ENCODE data around the gene MTIF2.
A peak's percentile ranks its signal among the peaks of the same experiment; 100 is the strongest.
"Not testable (repeated sequence)": the region's sequence is repeated elsewhere in the genome, so short reads cannot be mapped to it uniquely, and the experiment has no call there.

Gene MTIF2

DNA sequence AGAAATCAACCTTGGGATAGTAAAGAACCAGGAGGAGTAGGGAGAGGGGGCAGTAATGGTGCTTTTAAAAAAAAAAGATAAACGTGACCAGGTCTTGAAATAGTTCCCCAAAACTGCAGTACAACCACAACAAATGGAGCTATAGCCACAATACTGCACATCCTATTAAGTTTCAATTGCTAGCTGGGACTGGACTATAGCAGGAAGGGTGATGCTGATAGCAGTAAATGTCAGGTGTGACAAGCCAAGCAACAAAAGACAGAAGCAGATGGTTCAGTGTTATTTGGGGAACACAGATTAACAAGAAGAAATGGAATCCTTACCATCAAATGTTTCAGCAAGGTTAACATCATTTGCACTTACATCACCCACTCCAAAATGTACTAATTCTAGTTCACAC lies 26.4 kb downstream of the MTIF2 start:
- no peak for DNase-seq

DNA sequence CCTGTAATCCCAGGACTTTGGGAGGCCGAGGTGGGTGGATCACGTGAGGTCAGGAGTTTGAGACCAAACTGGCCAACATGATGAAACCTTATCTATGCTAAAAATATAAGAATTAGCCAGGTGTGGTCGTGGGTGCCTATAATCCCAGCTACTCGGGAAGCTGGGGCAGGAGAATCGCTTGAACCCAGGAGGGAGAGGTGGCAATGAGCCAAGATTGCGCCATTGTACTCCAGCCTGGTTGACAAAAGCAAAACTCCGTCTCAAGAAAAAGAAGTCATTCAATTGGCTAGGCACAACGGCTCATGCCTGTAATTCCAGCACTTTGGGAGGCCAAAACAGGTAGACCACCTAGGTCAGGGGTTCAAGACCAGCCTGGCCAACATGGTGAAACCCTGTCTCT lies 27.4 kb downstream of the MTIF2 start:
- not testable (repeated sequence) for DNase-seq

DNA sequence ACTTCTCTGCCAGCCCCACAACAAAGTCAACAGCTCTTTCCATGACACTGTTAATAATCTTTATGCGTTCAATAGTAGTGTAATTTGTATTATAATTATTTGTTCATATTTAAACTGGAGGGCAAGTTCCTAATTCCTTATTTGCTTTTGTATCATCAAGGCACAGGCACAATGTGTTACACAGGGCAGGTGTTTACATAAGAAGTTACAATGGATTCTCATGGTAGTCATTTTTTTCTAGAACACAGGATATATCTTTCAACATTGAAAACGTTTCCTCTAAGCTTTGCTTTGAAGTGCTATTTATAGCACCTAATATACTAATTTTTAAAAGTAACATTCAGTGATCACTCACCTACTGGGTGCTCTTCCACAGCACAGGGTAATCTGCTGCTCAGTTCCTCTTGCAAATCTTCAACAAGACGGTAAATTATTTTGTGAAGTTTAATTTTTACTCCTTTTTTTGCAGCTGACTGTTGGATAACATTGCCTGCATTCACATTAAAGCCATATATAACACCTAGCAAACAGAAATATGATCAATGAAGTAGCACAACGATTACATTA lies 29.3 kb downstream of the MTIF2 start:
- no peak for DNase-seq

DNA sequence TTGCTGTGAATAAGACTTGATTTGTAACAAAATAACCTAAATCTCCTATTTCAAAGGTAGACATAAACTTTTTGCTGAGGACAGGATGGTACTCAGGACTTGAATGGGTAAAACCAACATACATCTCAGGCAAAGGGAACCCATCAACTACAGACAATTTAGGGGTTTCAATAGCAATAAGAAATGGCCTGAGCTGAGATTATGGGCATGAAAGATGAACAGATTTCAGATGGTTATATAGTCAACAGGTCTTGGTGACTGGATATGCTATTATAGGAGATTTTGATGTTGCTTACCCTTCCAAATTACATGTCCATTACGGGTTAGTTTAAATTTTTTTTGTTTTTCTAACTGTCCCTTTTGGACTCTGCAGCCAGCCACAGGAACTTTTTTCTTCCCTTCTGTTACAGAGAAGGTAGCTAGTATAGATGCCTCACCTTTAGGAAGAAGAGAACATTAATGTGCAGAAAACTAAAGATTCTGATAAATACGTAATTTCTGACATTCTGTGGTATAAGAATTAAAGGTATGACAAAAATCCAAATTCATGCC lies 32.0 kb downstream of the MTIF2 start:
- no peak for DNase-seq

DNA sequence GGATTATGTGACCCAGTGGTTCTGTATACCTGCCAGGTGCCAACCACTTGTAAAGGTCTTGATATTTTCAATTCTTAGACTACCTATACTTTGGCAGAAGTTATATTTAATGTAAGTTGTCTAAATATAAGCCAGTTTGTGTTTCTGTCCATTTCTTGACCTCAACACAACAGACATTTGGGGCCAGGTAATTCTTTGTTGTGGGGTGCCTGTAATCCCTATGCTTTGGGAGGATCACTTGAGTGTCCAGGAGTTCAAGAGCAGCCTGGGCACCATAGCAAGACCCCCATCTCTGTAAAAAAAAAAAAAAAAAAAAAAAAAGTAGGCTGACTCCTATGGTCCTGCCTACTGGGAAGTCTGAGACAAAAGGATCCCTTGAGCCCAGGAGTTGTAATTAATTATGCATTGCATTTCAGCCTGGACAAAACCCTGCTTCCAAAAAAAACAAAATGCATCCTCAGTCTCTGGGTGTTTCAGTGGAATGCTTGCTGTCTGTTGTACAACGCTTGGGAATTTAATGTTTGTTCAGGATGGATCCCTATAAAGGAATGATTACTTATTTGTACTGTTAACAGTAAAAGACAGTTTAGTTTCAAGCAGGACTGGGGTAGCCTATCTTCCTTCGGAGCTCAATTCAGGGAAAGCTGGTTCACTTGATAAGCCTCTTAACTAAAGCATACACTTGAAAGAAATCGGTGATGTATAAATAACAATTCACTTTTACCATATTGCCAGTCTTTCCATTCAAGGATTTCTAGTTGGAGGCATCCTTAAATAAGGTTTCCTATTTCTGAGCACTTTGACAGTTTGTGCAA lies 33.1 kb downstream of the MTIF2 start:
- DNase-seq = no peak

DNA sequence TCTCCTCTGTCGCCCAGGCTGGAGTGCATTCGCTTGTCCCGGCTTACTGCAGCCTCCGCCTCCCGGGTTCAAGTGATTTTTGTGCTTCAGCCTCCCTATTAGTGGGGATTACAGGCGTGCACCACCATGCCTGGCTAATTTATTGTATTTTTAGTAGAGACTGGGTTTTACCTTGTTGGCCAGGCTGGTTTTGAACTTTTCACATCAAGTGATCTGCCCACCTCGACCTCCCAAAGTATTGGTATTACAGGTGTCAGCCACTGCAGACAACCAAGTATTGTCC lies 35.4 kb downstream of the MTIF2 start:
- DNase-seq = no peak

DNA sequence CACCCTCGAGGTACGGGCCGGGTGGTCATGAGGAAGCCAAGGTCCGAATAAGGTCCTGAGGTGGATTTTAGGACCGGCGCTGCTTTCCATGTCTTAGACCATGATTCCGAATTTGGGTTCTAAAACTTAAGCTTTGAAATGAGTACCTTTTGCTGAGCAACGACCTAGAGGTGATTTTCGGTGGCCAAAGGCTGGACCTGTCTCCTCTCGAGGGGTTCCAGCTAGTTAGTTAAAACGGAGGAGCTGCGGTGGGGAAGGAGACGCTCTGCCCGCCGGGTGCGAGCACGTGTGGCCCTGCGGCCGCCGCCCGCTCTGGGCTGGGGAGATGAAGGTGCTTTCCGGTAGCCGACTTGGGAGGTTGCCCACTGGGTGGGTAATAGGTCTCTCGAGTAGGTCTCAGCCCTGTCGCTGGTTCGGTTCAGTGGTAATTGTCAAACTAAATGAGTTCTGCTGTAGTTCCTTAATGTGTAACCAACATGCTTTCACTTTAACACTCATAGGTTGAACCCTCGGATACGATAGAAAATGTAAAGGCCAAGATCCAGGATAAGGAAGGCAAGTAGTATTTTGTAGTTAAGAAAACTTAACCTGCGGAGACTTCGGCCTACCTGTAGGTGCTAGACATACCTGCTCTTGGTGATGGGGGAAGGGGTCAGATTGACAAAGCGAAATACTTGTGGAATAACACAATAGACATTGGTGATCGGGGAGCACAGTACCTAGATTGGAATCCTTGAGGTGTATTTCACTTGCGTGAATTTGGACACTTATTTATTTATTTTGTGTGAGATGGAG lies 36.0 kb downstream of the MTIF2 start:
- peak; percentile 86 for DNase-seq

DNA sequence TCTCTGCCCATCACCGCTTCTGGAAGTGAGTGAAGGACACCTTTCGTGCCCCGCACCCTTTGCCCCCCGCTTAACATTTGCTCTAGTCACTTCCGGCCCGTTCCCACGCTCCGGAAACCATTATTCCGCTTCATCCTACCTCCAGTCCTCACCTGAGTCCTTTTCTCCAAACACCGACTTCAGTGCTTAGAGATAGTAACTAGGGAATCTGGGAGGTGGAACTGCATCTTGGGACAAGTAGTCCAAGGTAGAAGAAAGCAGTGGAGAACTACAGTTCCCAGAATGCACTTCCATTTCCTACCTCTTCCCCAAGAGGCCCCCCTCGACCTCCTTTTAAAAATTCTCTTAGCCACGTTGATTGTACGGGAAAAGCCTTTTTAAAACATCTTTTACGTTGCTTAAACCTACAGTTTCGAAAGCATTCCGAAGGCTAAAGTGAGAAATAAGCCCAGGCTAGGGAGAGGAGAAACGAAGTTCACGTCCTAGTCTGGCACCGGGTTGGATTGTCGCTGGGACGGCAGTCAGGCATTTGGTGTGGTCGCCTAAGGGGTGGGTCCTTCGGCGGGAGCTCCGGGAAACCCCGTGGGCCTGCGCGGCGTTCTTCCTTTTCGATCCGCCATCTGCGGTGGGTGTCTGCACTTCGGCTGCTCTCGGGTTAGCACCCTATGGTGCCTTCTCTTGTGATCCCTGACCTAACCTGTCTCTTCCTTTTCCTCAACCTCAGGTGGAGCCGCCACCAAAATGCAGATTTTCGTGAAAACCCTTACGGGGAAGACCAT lies 36.8 kb downstream of the MTIF2 start, which contains the start of the genes CLHC1 and RPS27A:
Gene CLHC1 (minus strand): TSS at position 210 of the 779 bp plus-strand sequence. CDS start 9,882 bp downstream, outside the sequence.
Gene RPS27A (plus strand): TSS at position 605 of the 779 bp plus-strand sequence. CDS start 137 bp downstream, at position 742.
- peak; percentile 97 for DNase-seq

DNA sequence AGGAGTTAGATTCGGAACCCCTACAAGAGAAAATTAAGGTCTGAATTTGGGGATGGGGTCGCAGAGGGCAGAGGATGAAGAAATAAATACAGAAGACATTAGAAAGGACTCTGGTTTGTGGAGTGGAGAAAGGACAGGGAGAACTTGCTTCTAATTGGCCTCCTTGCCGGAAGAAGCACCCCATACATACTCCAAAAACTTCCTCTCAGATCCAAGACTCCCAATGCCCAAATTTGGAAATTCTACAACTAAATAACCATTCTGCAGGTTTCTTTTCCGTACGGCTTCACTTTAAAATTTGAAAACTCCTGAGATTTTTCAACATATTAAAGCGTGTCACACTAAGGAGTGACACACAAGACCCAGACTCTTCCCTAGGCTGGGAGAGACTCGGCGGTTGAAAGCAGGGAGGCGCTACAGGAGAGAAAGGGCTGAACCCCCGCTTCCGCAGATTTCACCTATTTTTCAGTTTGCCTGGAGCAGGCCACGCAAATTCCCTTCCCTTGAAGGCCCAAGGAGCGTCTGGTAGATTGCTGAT lies 37.4 kb downstream of the MTIF2 start:
- no peak for DNase-seq

DNA sequence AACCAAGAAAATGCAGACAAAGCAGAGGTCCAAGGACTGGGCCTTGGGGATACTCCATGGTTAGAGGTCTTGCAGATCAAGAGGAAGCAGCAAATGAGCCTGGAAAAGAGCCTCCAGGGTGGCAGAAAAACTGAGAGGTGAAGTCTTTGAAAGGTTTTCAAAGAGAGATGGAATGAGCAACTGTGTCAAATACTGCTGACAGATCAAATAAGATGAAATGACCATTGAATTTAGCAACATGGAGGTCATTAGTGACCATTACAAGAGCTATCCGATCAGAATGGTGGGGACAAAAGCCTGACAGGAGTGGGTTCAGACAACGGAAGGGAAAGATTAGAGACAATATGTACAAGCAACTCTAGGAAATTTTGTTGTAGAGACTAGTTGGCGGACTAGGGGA lies 38.5 kb downstream of the MTIF2 start:
- DNase-seq = no peak

DNA sequence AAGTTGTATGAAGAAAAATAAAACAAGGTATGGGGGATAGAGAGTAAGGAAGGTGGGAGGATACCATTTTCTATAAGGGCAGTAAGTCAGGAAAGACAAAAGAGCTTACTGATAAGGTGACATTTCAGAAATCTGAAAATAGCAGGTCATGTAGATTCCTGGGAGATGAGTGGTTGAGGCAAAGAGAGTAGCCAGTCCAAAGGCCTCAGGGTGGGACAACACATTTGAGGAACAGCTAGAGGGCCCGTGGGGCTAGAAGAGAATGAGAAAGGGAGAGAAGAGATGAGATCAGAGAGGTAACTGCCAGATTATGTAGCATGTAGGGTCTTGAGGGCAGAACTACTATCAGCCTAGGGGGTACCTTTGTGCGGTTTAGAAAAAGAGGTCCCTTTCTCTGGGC lies 39.8 kb downstream of the MTIF2 start:
- no peak for DNase-seq

DNA sequence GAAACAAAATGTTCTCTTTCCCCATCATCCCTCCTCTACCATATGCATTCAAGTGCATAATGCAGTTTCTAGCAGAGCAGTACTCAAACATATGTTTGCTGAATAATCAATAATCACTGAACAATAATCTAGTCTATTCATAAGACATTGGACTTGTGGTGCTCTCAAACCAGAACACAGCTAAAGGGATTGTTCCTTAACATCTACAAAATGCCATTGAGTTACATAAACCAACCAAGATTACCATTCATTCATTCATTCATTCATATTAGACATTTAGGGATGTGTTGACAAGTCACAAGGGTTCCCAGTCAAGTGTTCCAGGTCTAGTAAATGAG lies 40.8 kb downstream of the MTIF2 start:
- no peak for DNase-seq

DNA sequence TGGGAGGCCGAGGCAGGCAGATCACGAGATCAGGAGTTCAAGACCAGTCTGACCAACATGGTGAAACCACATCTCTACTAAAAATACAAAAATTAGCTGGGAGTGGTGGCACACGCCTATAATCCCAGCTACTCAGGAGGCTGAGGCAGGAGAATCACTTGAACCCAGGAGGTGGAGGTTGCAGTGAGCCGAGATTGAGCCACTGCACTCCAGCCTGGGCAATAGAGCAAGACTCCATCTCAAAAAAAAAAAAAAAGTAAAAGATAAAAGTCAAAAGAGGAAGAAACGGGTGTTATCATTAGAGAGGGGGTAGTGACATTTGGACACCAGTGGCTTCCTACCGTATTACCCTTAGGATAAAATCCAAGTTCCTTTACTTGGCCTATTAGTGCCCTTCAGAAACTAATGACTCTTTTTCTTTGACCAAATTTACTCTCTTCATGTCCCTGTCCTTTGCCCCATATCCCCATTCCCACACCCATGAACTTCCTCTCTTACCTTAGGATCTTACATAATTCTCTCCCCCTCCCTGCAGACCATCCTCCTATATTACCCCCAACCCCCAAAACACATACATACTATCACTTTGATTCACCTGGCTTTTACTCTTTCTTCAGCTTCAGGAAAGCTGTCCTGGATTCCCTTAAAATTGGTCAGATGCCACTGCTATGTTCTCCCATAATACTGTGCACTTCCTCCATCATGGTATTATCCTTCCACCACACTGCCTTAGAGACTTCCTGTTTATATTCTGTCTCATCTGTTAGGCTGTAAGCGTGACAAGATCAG lies 41.4 kb downstream of the MTIF2 start:
- DNase-seq = not testable (repeated sequence)

DNA sequence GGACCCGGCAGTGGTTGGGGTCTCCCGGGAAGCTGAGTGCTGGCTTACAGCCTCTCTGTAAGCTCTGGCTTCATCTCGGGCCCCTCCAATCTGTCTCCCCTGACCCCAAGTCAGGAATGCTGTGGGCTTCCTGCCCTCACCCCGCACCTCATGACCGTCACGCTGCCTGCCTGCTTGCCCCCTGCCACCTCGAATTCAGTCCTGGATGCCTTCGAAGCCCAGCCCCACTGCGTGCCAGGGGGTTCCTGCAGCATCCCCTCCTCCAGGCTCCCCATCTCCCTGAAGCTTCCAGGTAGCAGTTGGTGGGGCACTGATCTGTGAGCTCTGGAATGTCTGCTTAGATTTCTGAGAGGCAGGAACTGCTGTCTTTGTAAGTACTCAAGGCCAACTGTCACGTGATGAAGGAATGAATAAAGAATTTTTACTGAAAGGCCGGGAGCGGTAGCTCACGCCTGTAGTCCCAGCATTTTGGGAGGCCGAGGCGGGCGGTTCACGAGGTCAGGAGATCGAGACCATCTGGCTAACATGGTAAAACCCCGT lies 43.5 kb downstream of the MTIF2 start:
- DNase-seq = no peak

DNA sequence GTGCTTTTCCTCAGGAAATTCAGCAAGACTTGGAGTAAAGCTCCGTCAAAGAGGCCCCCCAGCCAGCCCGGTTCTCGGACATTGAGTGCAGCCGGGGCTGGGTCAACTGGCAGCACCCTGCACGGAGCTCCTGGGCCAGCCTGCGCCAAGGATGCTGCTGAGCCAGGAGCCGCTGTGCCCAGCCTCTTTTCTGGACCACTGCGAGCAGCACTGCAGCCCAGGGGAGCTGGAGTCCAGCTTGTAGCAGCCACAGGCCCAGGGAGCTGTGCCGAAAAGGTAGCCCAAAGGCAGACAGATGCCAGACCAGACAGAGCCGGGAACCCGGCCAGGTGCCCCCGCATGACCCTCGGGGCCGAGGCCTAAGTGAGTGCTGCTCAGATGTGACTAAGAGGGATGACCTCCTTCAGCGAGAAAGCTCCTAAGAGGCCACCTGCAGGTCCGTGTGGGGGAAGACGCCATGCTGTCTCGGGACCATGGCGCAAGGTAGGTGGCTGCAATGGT lies 44.2 kb downstream of the MTIF2 start:
- DNase-seq = no peak

DNA sequence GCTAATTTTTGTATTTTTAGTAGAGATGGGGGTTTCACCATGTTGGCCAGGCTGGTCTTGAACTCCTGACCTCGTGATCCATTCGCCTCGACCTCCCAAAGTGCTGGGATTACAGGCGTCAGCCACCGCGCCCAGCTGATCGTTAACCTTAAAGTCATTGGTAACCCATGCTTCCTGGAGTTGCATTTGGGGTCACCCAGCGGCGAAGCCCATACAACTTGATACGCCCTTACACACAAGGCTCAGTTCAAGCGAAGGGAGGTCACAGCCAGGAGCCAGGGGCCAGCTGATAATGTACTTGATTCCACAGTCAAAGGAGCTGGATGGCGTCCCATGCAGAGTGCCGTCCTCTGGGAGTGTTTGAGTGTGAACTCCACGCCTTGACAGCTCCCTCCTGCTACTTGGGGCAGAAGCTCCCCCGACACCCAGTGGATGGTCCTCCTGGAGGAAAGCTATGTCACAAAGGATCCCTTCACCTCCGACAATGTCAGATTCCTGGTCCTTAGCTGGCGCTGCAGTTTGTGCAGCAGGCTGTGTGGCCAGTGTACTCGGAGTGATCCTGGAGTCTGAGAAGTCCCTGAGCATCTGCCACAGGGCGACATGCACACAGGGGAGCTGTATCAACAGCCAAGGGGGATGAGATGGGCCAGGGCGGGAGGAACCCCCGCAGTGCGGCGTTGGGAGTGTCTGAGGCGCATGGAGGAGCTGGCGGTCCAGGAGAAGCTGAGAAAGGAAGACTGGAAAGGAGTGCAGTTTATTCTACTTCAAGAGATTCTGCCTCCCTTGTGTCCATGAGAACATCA lies 44.9 kb downstream of the MTIF2 start:
- peak; percentile 16 for DNase-seq

DNA sequence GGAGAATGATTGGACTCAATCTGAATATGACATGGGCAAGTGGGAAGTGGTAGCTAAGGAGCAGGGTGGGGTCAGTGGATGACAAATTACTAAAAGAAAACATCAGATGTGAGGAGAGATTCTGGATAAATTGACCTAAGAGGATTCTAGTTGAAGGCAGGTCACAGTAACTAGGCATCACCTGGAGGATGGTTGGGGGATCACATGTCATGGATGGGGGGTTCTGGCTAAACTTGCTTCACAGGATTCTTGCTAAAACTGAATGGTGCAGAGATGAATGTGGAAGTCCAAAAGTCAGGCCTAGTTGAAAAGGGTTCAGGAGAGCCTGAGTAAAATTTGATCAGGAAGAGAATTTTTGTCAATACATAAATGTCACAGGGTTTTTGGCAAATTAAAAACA lies 55.2 kb downstream of the MTIF2 start:
- no peak for DNase-seq

DNA sequence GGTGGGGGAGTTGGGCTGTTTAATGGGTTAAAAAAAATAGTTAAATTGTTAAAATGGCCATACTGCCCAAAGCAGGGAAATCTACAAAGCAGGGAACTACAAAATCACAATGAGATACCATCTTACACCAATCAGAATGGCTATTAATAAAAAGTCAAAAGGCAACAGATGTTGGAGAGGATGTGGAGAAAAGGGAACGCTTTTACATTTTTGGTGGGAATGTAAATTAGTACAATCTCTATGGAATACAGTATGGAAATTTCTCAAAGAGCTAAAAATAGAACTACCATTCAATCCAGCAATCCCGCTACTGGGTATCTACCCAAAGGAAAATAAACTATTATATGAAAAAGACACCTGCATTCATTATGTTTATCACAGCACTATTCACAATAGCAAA lies 64.1 kb downstream of the MTIF2 start:
- DNase-seq = no peak

DNA sequence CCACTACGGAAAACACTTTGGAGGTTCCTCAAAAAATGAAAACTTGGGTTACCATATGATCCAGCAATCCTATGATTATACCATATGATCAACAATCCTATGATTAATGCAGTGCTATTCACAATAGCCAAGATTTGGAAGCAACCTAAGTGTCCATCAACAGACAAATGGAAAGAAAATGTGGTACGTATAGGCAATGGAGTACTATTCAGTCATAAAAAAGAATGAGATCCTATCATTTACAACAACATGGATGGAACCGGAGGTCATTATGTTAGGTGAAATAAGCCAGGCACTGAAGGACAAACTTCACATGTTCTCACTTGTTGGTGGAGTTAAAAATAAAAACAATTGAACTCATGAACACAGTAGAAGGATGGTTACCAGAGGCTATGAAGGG lies 64.5 kb downstream of the MTIF2 start:
- no peak for DNase-seq

DNA sequence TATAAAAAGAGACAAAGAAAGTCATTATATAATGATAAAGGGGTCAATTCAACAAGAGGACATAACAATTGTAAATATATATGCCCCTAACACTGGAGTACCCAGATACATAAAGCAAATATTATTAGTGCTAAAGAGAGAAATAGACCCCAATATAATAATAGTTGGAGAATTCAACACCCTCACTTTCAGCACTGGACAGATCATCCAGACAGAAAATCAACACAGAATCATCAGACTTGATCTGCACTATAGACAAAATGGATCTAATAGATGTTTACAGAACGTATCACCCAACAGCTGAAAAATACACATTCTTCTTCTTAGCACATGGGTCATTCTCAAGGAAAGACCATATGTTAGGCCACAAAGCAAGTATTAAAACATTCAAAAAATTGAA lies 68.6 kb downstream of the MTIF2 start:
- DNase-seq = no peak

Measured in right kidney (tissue), 1 donor.